KOPT-K1 (cell line): ENCODE data around the gene HNRNPK.

Experiments used
- H3K27ac ChIP-seq: fragments of 200-600 bp; sonication (generic); 2 replicates; pipeline ENCODE4 v1.5.1; 2016; ENCODE audit warnings: antibody characterized with exemption, mild to moderate bottlenecking, low read depth, low read length; ENCODE audit not compliant: poor library complexity, severe bottlenecking
- H3K36me3 ChIP-seq: fragments of 200-600 bp; sonication (generic); 2 replicates; pipeline ENCODE4 v1.5.1; 2017; ENCODE audit warnings: antibody characterized with exemption, mild to moderate bottlenecking, low read length, moderate library complexity; ENCODE audit not compliant: insufficient read depth
- H3K9me3 ChIP-seq: fragments of 200-600 bp; sonication (generic); 2 replicates; pipeline ENCODE4 v1.5.1; 2017; ENCODE audit warnings: antibody characterized with exemption, low read length, mild to moderate bottlenecking; ENCODE audit not compliant: insufficient read depth, poor library complexity, severe bottlenecking

The HNRNPK gene

DNA sequence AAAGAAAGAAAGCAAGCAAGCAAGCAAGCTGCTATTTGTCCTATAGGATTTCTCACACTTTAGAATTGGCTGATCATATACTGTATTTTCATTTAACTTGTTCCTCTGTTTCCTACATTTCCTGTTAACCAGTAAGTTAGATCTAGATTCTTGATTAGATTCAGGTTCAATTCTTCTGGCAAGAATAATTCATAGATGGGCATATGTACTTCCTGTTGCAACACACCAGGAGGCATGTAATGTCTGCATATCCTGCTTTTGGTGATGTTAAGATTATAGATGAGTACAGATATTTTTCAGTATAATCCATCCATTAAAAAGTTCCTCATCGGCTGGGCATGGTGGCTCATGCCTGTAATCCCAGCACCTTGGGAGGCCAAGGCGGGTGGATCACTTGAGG lies 48.0 kb downstream of the HNRNPK start:
- H3K27ac ChIP-seq = no peak overlapping the region
- no peaks in the 10 kb centered on the region for H3K36me3 ChIP-seq
- H3K9me3 ChIP-seq = no peaks in the 10 kb centered on the region

DNA sequence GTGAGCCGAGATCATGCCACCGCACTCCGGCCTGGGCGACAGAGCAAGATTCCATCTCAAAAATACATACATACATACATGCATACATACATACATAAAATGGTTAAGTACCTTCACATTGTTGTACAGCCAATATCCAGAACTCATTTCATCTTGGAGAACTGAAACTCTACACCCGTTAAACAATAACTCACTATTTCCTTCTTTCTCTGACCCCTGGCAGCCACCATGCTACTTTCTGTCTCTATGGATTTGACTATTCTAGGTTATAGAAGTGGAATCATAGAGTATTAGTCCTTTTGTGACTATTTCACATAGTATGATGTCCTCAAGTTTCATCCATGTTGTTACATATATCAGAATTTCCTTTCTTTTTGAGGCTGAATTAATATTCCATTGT lies 49.1 kb downstream of the HNRNPK start:
- H3K27ac ChIP-seq = no peak overlapping the region
- no peaks in the 10 kb centered on the region for H3K36me3 ChIP-seq
- no peaks in the 10 kb centered on the region for H3K9me3 ChIP-seq

DNA sequence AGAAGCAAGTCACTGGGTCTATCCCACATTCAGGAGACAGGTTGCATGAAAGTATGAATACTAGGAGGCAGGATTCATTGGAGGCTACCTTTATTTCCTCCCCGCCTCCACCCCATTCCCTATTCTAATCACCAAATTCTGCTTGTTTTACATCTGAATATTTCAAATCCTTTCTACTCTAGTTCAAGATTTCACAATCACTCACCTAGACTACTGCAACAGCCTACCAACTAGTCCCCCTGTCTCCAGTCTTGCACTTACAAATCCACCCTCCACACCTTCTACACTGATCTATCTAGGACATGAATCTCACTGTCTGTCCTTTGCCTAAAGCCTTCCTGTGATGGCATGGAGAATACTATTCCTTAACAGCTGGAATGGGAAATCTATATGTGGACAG lies 52.4 kb downstream of the HNRNPK start:
- Histone ChIP-seq H3K27ac (no peak overlapping the region), H3K36me3 (no peaks in the 10 kb centered on the region), H3K9me3 (no peaks in the 10 kb centered on the region)

- peak within 1 kb of the TSS; percentile 62 for H3K27ac ChIP-seq
- no peaks in the 10 kb centered on the region for H3K9me3 ChIP-seq
- H3K36me3 ChIP-seq = no peaks in the 10 kb centered on the region
Measured at GRCh38 chr9:83920927-83921707, 58.9 kb downstream of the HNRNPK start, which contains the start of gene KIF27. KIF27 (minus strand) TSS chr9:83921432; CDS start chr9:83915591, 5,841 bp downstream.

DNA sequence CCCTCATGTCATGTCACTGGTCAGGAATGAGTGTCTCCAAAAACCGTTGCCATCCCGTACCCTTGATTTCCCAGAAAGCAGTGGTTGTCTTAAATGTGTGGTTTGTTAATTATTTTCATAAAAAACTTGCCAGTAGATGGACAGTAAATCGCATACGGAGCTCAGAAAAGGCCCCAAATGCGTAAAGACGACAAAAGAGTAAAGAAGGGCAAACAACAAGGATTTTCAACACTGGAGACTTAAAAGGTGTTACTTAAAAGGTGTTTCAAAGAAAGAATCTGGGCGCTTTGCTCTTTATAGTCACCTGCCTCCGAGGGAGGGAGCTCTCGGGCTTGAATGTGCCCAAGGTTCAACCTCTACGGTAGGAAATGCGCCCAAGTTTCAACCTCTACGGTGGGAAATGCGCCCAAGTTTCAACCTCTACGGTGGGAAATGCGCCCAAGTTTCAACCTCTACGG lies 59.5 kb downstream of the HNRNPK start:
- Histone ChIP-seq H3K27ac (peak overlapping the region; percentile 62), H3K9me3 (no peaks in the 10 kb centered on the region), H3K36me3 (no peaks in the 10 kb centered on the region)

GRCh38 chr9:83919111-83919510 lies 60.9 kb downstream of the HNRNPK start:
- no peaks in the 10 kb centered on the region for H3K9me3 ChIP-seq
- no peaks in the 10 kb centered on the region for H3K36me3 ChIP-seq
- H3K27ac ChIP-seq = no peak overlapping the region
